H1 (cell line): Measurements from ENCODE around the gene FBXL16. TPM values are rescaled to one million over a fixed set of nuclear protein-coding genes. Genes with fewer than 3 reads are reported as not detected.

Experiments used
- CTCF ChIA-PET: fragments of 300-600 bp; sonication (Branson Sonifier 250); formaldehyde crosslinking; loops from one replicate; lab custom pipeline; 2021; ENCODE audit not compliant: partially characterized antibody; lab: Charles Lee
- POLR2A ChIA-PET: fragments of 300-600 bp; sonication (Branson Sonifier 250); formaldehyde crosslinking; loops from one replicate; lab custom pipeline; 2021; ENCODE audit warnings: inconsistent platforms; ENCODE audit not compliant: partially characterized antibody; lab: Charles Lee
- DNase-seq, 2 experiments: peaks; one replicate each; pipeline versions ENCODE4 v3.0.0 to v3.0.0-alpha.2; 2010 to 2022; ENCODE audit warnings: low spot score in 2 of 2, low read depth in 1 of 2, mixed read lengths in 1 of 2
- FAIRE-seq: peaks from 2 replicates; lab custom pipeline; 2011; peaks lifted over from hg19 to GRCh38; lab: Jason Lieb, UNC
- H2AFZ ChIP-seq: 2 replicates; pipeline ENCODE4 v1.8.1; 2012; ENCODE audit warnings: low read length, inconsistent platforms
- H2AK5ac ChIP-seq: 2 replicates; pipeline ENCODE4 v1.6.1; 2013; ENCODE audit warnings: low read depth, low read length
- H2BK120ac ChIP-seq: replicated peaks from 2 replicates; pipeline ENCODE3; 2013; ENCODE audit warnings: low read depth, low read length, inconsistent platforms
- H2BK12ac ChIP-seq: 2 replicates; pipeline ENCODE4 v1.6.1; 2013; ENCODE audit warnings: low read depth, low read length
- H2BK15ac ChIP-seq: 2 replicates; pipeline ENCODE4 v1.6.1; 2013; ENCODE audit warnings: low read length
- H2BK20ac ChIP-seq: 2 replicates; pipeline ENCODE4 v1.6.1; 2013; ENCODE audit warnings: low read length
- H2BK5ac ChIP-seq: 2 replicates; pipeline ENCODE4 v1.6.1; 2013; ENCODE audit warnings: low read depth, low read length
- H3K14ac ChIP-seq: 2 replicates; pipeline ENCODE4 v1.6.1; 2013; ENCODE audit warnings: inconsistent platforms; ENCODE audit not compliant: insufficient read length
- H3K18ac ChIP-seq: 2 replicates; pipeline ENCODE4 v1.6.1; 2013; ENCODE audit warnings: low read length; ENCODE audit errors: extremely low read depth
- H3K23ac ChIP-seq: 2 replicates; pipeline ENCODE4 v1.6.1; 2013; ENCODE audit warnings: inconsistent platforms; ENCODE audit not compliant: insufficient read length
- H3K23me2 ChIP-seq: 2 replicates; pipeline ENCODE4 v1.6.1; 2013; ENCODE audit warnings: low read depth, low read length
- H3K27ac ChIP-seq: 2 replicates; pipeline ENCODE4 v1.6.1; 2011; ENCODE audit warnings: low read depth, low read length, inconsistent platforms
- H3K27me3 ChIP-seq, 4 experiments: replicated peaks in 1 of 4; 1 replicate in 1 of 4; 2 replicates in 3 of 4; pipeline versions ENCODE4 v1.6.1 to v1.8.1; 2011 to 2013; ENCODE audit warnings: low read length in 3 of 4, mild to moderate bottlenecking in 3 of 4, inconsistent platforms in 2 of 4, mixed read lengths in 2 of 4, moderate library complexity in 1 of 4; ENCODE audit not compliant: control insufficient read depth in 3 of 4, insufficient read depth in 3 of 4; ENCODE audit errors: extremely low read depth in 1 of 4
- H3K36me3 ChIP-seq, 4 experiments: 2 replicates each; pipeline versions ENCODE4 v1.6.1 to v1.8.1; 2011 to 2013; ENCODE audit warnings: mild to moderate bottlenecking in 4 of 4, low read length in 3 of 4, moderate library complexity in 2 of 4, control low read depth in 1 of 4, inconsistent platforms in 1 of 4; ENCODE audit not compliant: insufficient read depth in 4 of 4, control insufficient read depth in 2 of 4
- H3K4ac ChIP-seq: replicated peaks from 2 replicates; pipeline ENCODE3; 2013; ENCODE audit warnings: low read length, low read depth, mixed read lengths, inconsistent platforms; ENCODE audit not compliant: insufficient read length
- H3K4me1 ChIP-seq, 4 experiments: replicated peaks in 1 of 4; 1 replicate in 1 of 4; 2 replicates in 3 of 4; pipeline versions ENCODE4 v1.6.1 to v1.8.1; 2011 to 2013; ENCODE audit warnings: low read length in 3 of 4, inconsistent platforms in 2 of 4, mixed read lengths in 1 of 4; ENCODE audit not compliant: insufficient read depth in 4 of 4, control insufficient read depth in 3 of 4
- H3K4me2 ChIP-seq, 2 experiments: 2 replicates each; pipeline versions ENCODE4 v1.6.1 to v1.8.1; 2011 to 2013; ENCODE audit warnings: low read depth in 2 of 2, low read length in 2 of 2, control low read depth in 1 of 2, inconsistent platforms in 1 of 2, mild to moderate bottlenecking in 1 of 2; ENCODE audit not compliant: insufficient read depth in 1 of 2
- H3K4me3 ChIP-seq, 4 experiments: fragments of 200-600, 300-600 bp in 1 of 4; sonication (generic), shearing (Covaris generic), sonication (Bioruptor Twin) in 1 of 4; 2 replicates each; pipeline versions ENCODE4 v1.5.1 to v1.8.1; 2011 to 2016; ENCODE audit warnings: low read length in 4 of 4, low read depth in 3 of 4, control low read depth in 2 of 4, inconsistent platforms in 2 of 4, mild to moderate bottlenecking in 2 of 4, mixed read lengths in 1 of 4, moderate library complexity in 1 of 4; ENCODE audit not compliant: insufficient read depth in 2 of 4; ENCODE audit errors: extremely low read depth in 1 of 4
- H3K56ac ChIP-seq: replicated peaks from 2 replicates; pipeline ENCODE3; 2013; ENCODE audit warnings: low read depth, mild to moderate bottlenecking, mixed read lengths, low read length, inconsistent platforms; ENCODE audit not compliant: insufficient read length
- H3K79me1 ChIP-seq: 2 replicates; pipeline ENCODE4 v1.6.1; 2013; ENCODE audit warnings: low read depth, low read length, control low read depth
- H3K79me2 ChIP-seq, 2 experiments: 2 replicates each; pipeline versions ENCODE4 v1.6.1 to v1.8.1; 2012 to 2013; ENCODE audit warnings: low read length in 2 of 2, mild to moderate bottlenecking in 2 of 2, inconsistent platforms in 1 of 2; ENCODE audit not compliant: insufficient read depth in 2 of 2, control insufficient read depth in 1 of 2
- H3K9ac ChIP-seq, 4 experiments: replicated peaks in 1 of 4; 1 replicate in 1 of 4; 2 replicates in 3 of 4; pipeline versions ENCODE4 v1.6.1 to v1.8.1; 2011 to 2013; ENCODE audit warnings: low read depth in 3 of 4, low read length in 3 of 4, control low read depth in 2 of 4, mild to moderate bottlenecking in 2 of 4, moderate library complexity in 2 of 4, inconsistent platforms in 1 of 4; ENCODE audit errors: extremely low read depth in 1 of 4
- H3K9me3 ChIP-seq, 2 experiments: 2 replicates each; pipeline versions ENCODE4 v1.6.1 to v1.8.1; 2012 to 2013; ENCODE audit warnings: mild to moderate bottlenecking in 2 of 2, moderate library complexity in 2 of 2, control low read depth in 1 of 2, inconsistent platforms in 1 of 2, low read depth in 1 of 2, low read length in 1 of 2, mixed read lengths in 1 of 2; ENCODE audit not compliant: insufficient read depth in 2 of 2
- H4K20me1 ChIP-seq, 2 experiments: replicated peaks in 1 of 2; 2 replicates each; pipeline versions ENCODE3 to v1.8.1; 2011 to 2013; ENCODE audit warnings: inconsistent platforms in 2 of 2, low read length in 2 of 2, mild to moderate bottlenecking in 1 of 2; ENCODE audit not compliant: insufficient read depth in 2 of 2, control insufficient read depth in 1 of 2
- H4K5ac ChIP-seq: 2 replicates; pipeline ENCODE4 v1.6.1; 2013; ENCODE audit warnings: low read length, low read depth, mixed read lengths, inconsistent platforms; ENCODE audit not compliant: insufficient read length
- H4K8ac ChIP-seq: 2 replicates; pipeline ENCODE4 v1.8.0; 2013; ENCODE audit warnings: mild to moderate bottlenecking, moderate library complexity, low read length, inconsistent platforms; ENCODE audit not compliant: insufficient read depth; ENCODE audit errors: extremely low read depth
- H4K91ac ChIP-seq: replicated peaks from 2 replicates; pipeline ENCODE3; 2013; ENCODE audit warnings: low read length, mixed read lengths, inconsistent platforms; ENCODE audit not compliant: insufficient read length
- ATF3 ChIP-seq: IDR thresholded peaks from 2 replicates; pipeline ENCODE4 v1.6.1; 2011; ENCODE audit warnings: low read depth, mild to moderate bottlenecking, low read length; ENCODE audit not compliant: insufficient read depth
- CHD1 ChIP-seq: IDR thresholded peaks from 2 replicates; pipeline ENCODE4 v1.6.1; 2012; ENCODE audit warnings: low read depth, low read length, improper control_type of control experiment
- EGR1 ChIP-seq: IDR thresholded peaks from 2 replicates; pipeline ENCODE4 v1.6.1; 2011; ENCODE audit warnings: low read depth, low read length, borderline replicate concordance
- GTF2F1 ChIP-seq: IDR thresholded peaks from 2 replicates; pipeline ENCODE4 v1.6.1; 2012; ENCODE audit warnings: low read depth, low read length, improper control_type of control experiment, borderline replicate concordance
- HDAC2 ChIP-seq, 2 experiments: fragments of 300-600 bp in 1 of 2; sonication (generic) in 1 of 2; IDR thresholded peaks; 2 replicates each; pipeline ENCODE4 v1.6.1; 2011 to 2012; ENCODE audit warnings: low read depth in 2 of 2, low read length in 2 of 2, mild to moderate bottlenecking in 2 of 2, moderate library complexity in 2 of 2, borderline replicate concordance in 1 of 2, inconsistent platforms in 1 of 2
- KDM4A ChIP-seq: IDR thresholded peaks from one replicate; pipeline ENCODE4 v1.7.1; 2012; ENCODE audit warnings: low read depth, mild to moderate bottlenecking, moderate library complexity, low read length, inconsistent platforms; ENCODE audit not compliant: severe bottlenecking
- POLR2AphosphoS5 ChIP-seq: IDR thresholded peaks from 2 replicates; pipeline ENCODE4 v1.6.1; 2011; ENCODE audit warnings: low read depth, low read length
- POU5F1 ChIP-seq: IDR thresholded peaks from 2 replicates; pipeline ENCODE4 v1.6.1; 2011; ENCODE audit warnings: low read depth, mild to moderate bottlenecking, low read length, moderate library complexity
- RAD21 ChIP-seq, 2 experiments: IDR thresholded peaks in 1 of 2; conservative IDR thresholded peaks in 1 of 2; 2 replicates each; pipeline ENCODE4 v1.6.1; 2011; ENCODE audit warnings: low read depth in 2 of 2, low read length in 2 of 2, improper control_type of control experiment in 1 of 2, inconsistent platforms in 1 of 2, mild to moderate bottlenecking in 1 of 2, moderate library complexity in 1 of 2
- SAP30 ChIP-seq: fragments of 300-600 bp; sonication (generic); IDR thresholded peaks from 2 replicates; pipeline ENCODE4 v1.7.1; 2012; ENCODE audit warnings: low read length, moderate library complexity, mild to moderate bottlenecking, inconsistent platforms; ENCODE audit not compliant: insufficient read depth, insufficient replicate concordance
- SIX5 ChIP-seq: IDR thresholded peaks from 2 replicates; pipeline ENCODE4 v1.6.1; 2011; ENCODE audit warnings: mild to moderate bottlenecking, low read depth, low read length
- TCF12 ChIP-seq: IDR thresholded peaks from 2 replicates; pipeline ENCODE4 v1.6.1; 2011; ENCODE audit warnings: low read depth, mild to moderate bottlenecking, low read length
- TEAD4 ChIP-seq: IDR thresholded peaks from 2 replicates; pipeline ENCODE4 v1.6.1; 2012; ENCODE audit warnings: low read depth, low read length, inconsistent platforms, mixed read lengths
- whole genome bisulfite sequencing, 2 experiments: shearing (Covaris generic) in 1 of 2; methylation state at CpG; one replicate each; pipeline versions ENCODE4 v1.1.6 to v1.1.7; 2013 to 2015; ENCODE audit warnings: low lambda C conversion rate in 2 of 2, mixed read lengths in 2 of 2, inconsistent platforms in 1 of 2, low coverage in 1 of 2, missing lambda C conversion rate in 1 of 2; ENCODE audit not compliant: insufficient replicate concordance in 2 of 2, insufficient coverage in 1 of 2, insufficient read length in 1 of 2; ENCODE audit errors: extremely low coverage in 1 of 2, missing lambda C conversion rate in 1 of 2; 5-methylcytosine and 5-hydroxymethylcytosine counted together
- polyA plus RNA-seq, 7 experiments: library from polyadenylated mRNA; depleted of rRNA in 3 of 7; stranded (reverse) in 5 of 7; unstranded in 2 of 7; fragments of >200 nt in 5 of 7; fragments of 200-250 nt in 2 of 7; gene quantifications; 1 replicate in 5 of 7; 2 replicates in 1 of 7; 4 replicates in 1 of 7; pipeline versions ENCODE4 v1.2.1 to v1.2.3, GENCODE V29; 2011 to 2013; ENCODE audit warnings: missing spikeins in 2 of 7, mixed read lengths in 2 of 7
- total RNA-seq: library from RNA; stranded (reverse); fragmentation: NEBNext Ultra II Directional; extraction: Animal tissue kit (Norgen Biotek cat#: 25700); gene quantifications from 2 replicates; pipeline ENCODE4 v1.2.1, GENCODE V29; 2021

Gene FBXL16
- total and polyA plus RNA-seq, 2 of the 8 experiments (the other 6 are each of a cell fraction or from before 2014, with no cell fraction given) = 12.5 to 12.8 TPM

- peaks cover 3 to 12% (median 5%) of the 10 kb centered on the region in 4 experiments; a peak in 5 of 7 replicates for H3K4me1 ChIP-seq
- FAIRE-seq (no peak), DNase-seq (no peak)
- TF ChIP-seq SIX5 = no peak
- TF ChIP-seq POLR2AphosphoS5 = no peak
- no peak for TF ChIP-seq EGR1
- no peak for TF ChIP-seq SAP30
- no peak for TF ChIP-seq TCF12
- no peak for TF ChIP-seq POU5F1
- no peak for TF ChIP-seq HDAC2 (IDR thresholded peaks at IDR 0.05; ENCODE audit: borderline replicate concordance in 1 of 2, low read depth in 2 of 2, low read length in 2 of 2)
- TF ChIP-seq TEAD4 = no peak
- TF ChIP-seq RAD21 (IDR thresholded peaks at IDR 0.05 in 1 of 2, conservative IDR thresholded peaks at IDR 0.05 in 1 of 2; ENCODE audit: low read depth in 2 of 2, low read length in 2 of 2) = no peak
- no peak for TF ChIP-seq KDM4A
- TF ChIP-seq ATF3 = no peak
- TF ChIP-seq CHD1 = no peak
- no peak for TF ChIP-seq GTF2F1
Measured at GRCh38 chr16:754656-755055, 49.1 kb upstream of the FBXL16 start.

More at GRCh38 chr16:754656-755055, 49.1 kb upstream of the FBXL16 start:
- H2BK5ac ChIP-seq = no peak overlapping the region
- H3K79me2 ChIP-seq = no peaks in the 10 kb centered on the region
- H3K14ac ChIP-seq = no peak overlapping the region
- H2BK20ac ChIP-seq = no peak overlapping the region
- no peak overlapping the region for H2AK5ac ChIP-seq
- H4K91ac ChIP-seq = no peak overlapping the region
- H3K36me3 ChIP-seq = no peaks in the 10 kb centered on the region
- WGBS, 2 experiments = 86% methylated on average over 11 of the region's 11 CpGs; no CpG with 5 or more reads in 1 of the 2 experiments
- H2BK120ac ChIP-seq = no peak overlapping the region
- no peak overlapping the region for H2BK12ac ChIP-seq
- H3K27me3 ChIP-seq = no peaks in the 10 kb centered on the region
- ChIA-PET CTCF (interaction anchor here (0.6 to 9.2 kb wide), 6 partner anchors 10 to 42 kb away, joined by 3 to 88 read pairs (median 8); partner anchors contain the start of gene CIAO3), POLR2A (interaction anchor here (0.9 to 1.7 kb wide), 2 partner anchors 10 to 39 kb away, joined by 4 to 6 read pairs; no protein-coding TSS in a partner anchor)
- no peak overlapping the region for H2BK15ac ChIP-seq
- no peaks in the 10 kb centered on the region for H4K20me1 ChIP-seq
- no peak overlapping the region for H3K4me3 ChIP-seq
- H3K18ac ChIP-seq = no peak overlapping the region
- H3K56ac ChIP-seq = no peak overlapping the region
- H3K23me2 ChIP-seq = no peaks in the 10 kb centered on the region
- H2AFZ ChIP-seq = no peak overlapping the region
- 0 out of 4 replicates have a peak, but pooled peaks cover 0 to 3% of the 10 kb centered on the region in 2 experiments for H3K9me3 ChIP-seq
- no peak overlapping the region for H3K27ac ChIP-seq
- H3K9ac ChIP-seq = no peak overlapping the region
- no peak overlapping the region for H3K4me2 ChIP-seq
- H4K8ac ChIP-seq = no peak overlapping the region
- H3K79me1 ChIP-seq = no peaks in the 10 kb centered on the region
- no peak overlapping the region for H4K5ac ChIP-seq
- no peak overlapping the region for H3K4ac ChIP-seq
- no peak overlapping the region for H3K23ac ChIP-seq
